Nucleus accumbens (tissue), 56 donors: ENCODE results near the gene MBTD1.
A peak's percentile ranks its signal among the peaks of the same experiment; 100 is the strongest.
"Not testable (repeated sequence)": the region's sequence is repeated elsewhere in the genome, so short reads cannot be mapped to it uniquely, and the experiment has no call there.

Experiments
- DNase-seq, 56 donors: peaks; one replicate each; lab custom pipeline; 2025; lab: John Stamatoyannopoulos, UW

MBTD1 gene

DNA sequence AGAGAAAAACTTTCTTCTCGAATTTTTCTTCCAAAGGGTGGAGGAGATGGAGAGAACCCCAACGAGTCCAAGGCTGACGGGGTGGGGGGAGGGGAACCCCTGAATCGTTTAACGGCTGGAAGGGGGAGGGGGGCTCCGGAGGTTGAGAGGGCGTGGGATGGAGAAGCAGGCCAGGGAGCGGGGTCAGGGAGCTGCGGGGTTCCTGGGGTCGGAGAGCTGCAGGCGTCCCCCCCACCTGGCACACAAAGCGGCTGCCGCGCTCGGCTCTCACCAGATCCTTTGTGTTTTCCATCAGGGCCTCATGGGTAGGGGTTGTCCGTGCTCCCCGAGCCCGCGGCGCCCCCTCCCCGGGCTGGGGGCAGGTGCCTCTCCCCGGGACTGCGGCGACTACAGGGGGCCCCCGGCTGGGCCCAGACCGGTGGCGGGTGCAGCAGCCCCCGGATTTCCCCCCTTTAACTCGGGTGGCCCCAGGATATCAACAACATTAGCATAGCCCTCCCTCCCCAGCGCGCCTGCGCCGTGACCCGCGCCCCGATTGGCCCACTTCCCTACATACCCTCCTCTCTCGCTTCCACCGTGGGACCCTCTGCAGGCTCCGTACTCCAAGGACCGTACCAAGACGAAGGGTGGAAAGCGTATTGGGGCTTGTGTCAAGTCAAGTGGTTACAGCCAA, at the start of gene MBTD1:
MBTD1 (minus strand) TSS at position 486 of the 673 bp plus-strand sequence. CDS start 34,888 bp downstream, outside the sequence.
- DNase-seq: peak; percentile 87 to 100 (median 98)

DNA sequence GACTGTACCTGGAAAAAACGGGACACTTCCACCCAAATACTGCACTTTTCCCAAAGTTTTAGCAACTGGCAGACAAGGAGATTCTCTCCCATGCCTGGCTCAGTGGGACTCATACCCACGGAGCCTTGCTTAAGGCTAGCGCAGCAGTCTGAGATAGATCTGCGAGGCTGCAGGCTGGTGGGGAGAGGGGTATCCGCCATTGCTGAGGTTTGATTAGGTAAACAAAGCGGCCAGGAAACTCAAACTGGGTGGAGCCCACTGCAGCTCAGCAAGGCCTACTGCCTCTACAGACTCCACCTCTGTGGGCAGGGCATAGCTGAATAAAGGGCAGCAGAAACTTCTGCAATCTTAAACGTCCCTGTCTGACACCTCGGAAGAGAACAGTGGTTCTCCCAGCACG, 45.3 kb upstream of the MBTD1 start:
- DNase-seq: no peak

DNA sequence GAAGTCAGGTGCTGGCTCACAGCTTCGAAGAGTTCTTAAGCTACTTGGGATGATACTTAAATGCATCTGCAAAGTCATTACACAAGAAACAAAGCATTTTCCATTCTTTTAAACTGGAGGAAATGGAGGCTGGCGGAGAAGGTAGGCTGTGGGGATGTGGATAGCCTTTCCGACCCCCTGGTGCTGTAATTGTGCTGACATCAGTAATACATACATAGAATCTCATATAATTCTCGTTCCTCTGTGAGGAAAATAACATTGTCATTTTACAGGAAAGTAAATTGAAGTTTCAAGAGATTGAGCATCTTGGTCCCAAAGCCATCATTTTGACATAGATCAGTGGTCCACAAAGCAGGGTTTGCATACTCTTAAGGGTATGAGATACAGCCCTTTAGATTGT, 40.0 kb upstream of the MBTD1 start:
- DNase-seq: no peak

DNA sequence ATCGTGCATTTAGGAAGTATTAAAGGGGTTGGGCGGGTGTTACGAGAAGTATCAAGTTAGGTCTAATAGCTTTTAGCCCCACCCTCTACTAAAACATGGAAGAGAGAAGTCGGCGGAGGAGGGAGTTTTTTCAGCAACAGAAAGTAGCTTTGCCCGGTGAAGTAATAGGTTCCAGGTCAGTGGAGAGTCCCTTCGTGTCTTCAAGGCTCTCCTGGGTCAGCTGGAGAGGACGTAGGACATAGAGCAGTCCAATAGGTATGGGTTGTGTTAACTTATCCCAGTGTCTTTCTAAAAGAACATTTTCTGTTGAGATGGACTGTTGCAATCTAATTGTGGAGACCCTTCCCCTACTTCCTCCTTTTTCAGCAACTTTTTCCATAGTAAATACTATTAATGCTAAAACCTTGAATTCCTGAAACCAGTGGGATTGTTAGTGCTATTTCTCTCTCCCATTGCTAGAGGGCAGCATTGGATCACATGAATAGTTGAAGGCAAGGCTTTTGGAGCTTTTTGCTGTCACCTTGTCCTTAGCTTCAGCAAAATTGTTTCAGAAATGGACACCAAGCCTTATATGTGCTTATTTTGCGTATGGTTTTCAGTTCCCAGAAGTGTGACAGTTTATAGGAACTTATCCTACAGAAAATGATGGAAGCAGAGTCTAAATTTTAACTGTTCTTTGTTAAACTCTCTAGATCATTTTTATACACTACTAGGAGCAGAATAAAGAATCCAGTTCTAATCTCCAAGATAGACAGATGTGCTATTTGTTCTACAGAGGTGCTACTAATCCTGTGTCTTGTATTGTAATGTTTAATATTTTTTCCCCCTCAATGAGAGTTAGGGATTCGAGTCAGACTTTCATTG, 38.9 kb upstream of the MBTD1 start:
- DNase-seq: peak in 4 of 56 donors; percentile 3 to 10 (median 4)

DNA sequence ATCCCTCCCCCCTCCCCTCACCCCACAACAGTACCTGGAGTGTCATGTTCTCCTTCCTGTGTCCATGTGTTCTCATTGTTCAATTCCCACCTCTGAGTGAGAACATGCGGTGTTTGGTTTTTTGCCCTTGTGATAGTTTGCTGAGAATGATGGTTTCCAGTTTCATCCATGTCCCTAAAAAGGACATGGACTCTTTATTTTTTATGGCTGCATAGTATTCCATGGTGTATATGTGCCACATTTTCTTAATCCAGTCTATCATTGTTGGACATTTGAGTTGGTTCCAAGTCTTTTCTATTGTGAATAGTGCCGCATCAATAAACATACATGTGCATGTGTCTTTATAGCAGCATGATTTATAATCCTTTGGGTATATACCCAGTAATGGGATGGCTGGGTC, 34.5 kb upstream of the MBTD1 start:
- DNase-seq: not testable (repeated sequence)

DNA sequence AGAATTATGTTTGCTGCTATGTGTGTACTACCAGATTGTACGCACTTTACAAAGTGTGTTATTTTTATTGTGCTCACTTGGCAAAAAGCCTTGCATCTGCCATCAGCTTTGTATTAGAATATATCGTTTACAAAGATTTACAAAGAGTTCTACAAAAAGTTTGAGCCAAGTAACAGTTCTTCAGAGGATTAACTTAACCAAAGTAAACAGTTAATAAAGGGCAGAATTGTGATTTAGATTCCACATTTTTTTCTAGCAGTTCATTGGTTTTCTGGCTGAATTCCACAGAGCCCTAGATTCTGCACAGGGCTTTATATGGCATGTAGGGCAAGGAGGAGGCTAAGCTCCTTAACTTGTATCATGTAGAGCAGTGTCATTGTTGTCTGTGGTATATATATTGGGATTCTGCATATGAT, 29.9 kb upstream of the MBTD1 start:
- no peak for DNase-seq

DNA sequence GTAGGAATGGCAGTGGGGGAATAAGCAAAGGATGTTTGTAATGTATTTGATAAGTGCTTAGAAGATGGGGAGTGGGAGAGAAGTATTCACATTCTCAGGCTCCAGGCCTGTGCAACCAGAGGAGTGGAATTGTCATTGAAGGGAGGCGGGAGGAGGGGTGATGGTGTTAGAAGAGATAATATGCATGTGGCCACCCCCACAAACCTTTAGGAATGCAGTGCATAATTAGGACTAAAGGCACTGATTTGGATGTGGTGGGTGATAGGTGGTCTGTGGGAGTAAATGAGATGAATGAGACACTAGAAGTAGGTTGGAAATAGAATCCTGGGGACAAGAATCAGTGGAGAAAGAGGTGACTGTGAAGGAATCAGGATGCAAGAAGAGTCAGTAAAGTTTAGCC, 27.6 kb upstream of the MBTD1 start:
- peak in 7 of 56 donors; percentile 1 to 25 (median 9) for DNase-seq

DNA sequence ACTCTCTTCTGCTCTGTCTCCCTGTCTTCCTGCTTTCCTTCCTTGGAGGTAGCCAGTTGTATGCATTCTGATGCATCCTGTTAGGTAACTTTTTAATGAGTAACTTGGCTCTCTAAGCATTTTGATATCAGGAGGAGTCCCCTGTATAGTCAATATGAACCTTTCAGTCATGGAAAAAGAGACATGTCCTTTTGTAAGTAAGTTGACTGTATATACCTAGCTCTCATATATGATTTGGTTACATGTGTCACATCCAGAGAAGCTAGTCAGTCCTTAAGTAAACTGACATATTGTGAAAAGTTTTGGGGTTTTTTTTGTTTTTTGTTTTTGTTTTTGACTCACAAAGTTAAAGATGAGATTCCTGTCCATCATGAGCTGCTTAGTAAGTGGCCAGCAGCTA, 19.3 kb upstream of the MBTD1 start:
- DNase-seq: no peak

DNA sequence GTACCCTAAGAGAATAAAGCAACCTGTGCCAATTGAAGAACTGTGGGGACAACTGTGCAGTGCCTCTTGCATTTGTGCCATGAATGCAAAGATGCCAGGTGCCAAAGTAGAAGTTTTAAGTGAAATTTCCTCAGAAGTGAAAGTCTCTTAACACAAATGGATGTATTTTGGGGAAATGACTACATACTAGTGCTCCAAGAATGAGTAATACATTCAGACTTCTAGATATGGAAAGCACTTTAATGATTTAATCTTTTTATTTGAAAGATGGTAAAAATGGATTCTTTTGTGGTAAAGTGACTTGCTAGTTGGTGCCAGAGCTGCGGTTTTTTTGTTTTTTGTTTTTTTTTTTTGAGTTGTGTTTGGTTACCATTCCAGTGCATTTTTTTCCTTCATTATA, 15.5 kb upstream of the MBTD1 start:
- DNase-seq: no peak

DNA sequence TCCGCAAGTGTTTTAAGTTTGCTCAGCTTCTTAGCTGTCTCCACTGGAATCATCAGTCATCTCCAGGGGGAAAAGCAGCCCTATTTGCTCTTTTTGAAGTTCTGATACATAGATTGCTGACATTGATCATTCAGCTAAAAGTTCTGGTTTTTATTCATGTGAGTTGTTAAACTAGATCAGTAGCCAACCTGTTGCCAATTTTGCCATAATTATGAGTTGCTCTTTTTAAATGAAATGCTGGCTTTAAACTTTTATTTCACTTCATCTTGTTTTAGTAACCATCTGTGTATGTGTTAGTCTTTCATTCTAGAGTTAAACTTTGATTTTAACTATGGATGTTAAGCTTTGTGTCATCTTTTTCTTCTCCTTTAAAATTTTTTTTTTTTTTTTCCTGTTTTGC, 13.0 kb upstream of the MBTD1 start:
- no peak for DNase-seq

DNA sequence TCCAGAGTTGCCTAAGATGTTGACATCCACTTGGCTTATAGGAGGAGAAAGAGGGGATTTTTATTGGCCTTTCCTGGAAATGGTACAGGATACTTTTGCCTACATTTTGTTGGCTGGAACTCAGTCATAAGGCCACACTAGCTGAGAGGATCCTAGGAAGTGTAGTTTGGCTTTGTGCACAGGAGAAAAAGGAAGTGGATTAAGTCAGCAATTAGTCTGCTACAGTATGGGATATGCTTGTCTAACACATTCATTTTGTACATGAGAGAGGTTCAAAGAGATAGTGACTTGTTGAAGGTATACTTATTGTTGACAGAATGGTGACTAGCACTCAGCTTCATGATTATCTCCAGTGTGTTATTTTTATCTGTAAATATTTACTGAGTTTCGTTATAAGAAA, 10.8 kb upstream of the MBTD1 start:
- no peak for DNase-seq

DNA sequence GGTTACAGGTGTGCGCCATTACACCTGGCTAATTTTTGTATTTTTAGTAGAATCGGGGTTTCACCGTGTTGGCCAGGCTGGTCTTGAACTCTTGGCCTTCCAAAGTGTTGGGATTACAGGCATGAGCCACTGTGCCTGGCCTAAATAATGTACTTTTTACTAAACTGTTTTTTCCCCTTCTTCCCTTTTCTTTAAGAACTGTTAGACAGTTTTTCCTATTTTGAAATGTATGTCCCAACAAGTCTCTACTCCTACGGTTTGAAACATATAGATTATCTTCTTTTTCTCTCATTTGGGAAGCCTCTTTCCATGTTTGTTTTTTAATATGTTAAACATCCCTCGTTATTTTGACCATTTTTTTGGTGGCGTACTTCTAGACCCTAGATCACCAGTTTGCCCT, 10.1 kb upstream of the MBTD1 start:
- DNase-seq: no peak

DNA sequence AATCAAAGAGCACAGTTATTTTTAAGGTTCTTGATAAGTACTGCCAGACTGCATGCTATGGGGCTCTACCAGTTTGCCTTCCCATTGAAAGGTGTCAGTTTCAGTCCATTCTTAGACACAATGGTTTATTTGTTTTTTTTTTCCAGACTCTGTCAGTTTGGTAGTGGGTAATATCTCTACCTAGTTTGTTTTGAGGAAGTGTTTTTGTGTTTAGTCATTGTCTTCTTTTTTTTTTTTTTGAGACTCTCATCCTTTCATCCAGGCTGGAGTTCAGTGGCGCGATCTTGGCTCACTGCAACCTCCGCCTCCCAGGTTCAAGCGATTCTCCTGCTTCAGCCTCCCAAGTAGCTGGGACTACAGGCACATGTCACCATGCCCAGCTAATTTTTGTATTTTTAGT, 4.6 kb upstream of the MBTD1 start:
- not testable (repeated sequence) for DNase-seq

DNA sequence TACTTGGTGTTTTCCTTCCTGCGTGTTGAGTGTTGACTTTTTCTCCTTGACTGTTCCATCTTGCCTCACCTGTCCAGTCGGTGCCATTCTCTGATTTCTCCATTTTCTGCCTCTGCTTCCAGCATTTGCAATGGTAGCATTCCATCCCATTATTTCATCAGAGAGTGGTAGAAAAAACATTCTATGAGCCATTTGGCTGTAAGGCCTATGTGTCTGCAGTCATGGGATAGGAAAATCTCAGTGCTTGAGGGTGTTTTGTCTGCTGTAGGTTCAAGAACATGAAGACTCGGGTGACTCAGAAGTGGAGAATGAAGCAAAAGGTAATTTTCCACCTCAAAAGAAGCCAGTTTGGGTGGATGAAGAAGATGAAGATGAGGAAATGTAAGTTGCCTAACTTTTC, 3.2 kb upstream of the MBTD1 start:
- DNase-seq: no peak

DNA sequence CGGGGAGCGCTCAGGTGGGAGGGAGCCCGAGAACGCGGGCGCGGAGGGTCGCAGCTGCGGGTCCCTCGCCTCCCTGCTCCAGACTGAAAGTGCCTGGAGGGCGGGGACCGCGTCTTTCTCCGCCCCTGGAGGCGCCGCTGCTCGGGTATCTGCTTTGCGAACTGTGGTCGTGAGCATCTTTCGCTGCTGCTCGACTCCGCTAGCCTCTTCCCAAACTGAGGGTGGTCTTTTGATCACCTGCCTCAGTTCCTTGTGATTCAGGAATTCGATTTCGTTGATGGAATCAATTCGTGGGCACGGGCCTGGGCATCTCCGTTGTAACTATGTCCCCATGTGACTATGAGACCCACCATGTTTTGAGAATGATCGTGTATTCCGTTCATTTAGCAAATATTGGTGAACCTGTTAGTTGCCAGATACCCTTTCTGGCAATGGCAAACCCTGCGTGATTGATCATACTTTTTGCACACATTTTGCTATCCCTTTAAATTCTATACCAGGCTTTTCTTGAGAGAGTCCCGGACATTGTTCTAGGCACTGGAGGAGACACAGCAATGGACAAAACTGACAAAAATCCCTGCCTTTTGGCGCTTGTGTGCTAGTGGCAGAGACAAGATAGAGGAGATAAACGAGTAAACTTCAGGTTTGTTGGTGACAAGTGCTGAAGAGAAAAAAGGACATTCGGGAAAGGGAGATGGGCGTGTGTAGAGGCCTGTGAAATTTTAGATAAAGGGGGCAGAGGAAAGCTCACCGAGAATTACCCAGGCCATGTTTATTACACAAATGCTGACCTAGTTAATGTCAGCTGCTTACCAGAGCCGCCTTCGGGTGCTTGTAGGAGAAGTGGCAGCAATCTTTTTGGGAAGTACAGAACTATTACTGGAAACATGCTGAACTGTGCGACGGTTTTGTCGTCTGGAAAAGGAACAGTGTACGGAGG, 1.4 kb upstream of the MBTD1 start:
- DNase-seq: peak in 12 of 56 donors; percentile 5 to 63 (median 14)

DNA sequence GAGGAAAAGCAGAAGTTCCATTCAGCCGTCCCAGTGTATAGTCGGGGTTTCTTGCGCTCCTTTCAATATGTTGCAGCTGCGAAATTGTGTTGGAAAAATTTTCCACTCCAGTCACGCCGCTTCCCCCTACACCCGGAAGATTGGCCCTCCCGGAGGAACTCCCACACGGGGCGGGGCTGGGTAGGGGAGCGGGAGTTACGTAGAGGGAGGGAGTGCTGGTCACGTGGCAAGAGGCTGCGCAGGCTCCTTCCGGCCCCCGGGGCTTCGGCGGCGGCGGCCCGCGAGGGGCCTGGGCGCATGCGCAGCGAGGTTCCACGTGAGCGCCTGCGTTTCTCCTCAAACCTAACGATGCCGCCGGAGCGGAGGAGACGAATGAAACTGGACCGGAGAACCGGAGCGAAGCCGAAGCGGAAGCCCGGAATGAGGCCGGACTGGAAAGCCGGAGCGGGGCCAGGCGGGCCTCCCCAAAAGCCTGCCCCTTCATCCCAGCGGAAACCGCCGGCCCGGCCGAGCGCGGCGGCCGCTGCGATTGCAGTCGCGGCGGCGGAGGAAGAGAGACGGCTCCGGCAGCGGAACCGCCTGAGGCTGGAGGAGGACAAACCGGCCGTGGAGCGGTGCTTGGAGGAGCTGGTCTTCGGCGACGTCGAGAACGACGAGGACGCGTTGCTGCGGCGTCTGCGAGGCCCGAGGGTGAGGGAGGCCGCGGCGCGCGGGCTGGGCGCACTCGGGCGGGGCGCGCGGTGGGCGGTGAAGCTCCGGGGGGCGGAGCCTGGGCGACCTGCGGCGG, 581 bp upstream of the MBTD1 start, which contains the start of gene UTP18:
UTP18 (plus strand) TSS at position 310 of the 787 bp plus-strand sequence; CDS start at position 349, 39 bp downstream.
- DNase-seq: peak; percentile 76 to 100 (median 97)

DNA sequence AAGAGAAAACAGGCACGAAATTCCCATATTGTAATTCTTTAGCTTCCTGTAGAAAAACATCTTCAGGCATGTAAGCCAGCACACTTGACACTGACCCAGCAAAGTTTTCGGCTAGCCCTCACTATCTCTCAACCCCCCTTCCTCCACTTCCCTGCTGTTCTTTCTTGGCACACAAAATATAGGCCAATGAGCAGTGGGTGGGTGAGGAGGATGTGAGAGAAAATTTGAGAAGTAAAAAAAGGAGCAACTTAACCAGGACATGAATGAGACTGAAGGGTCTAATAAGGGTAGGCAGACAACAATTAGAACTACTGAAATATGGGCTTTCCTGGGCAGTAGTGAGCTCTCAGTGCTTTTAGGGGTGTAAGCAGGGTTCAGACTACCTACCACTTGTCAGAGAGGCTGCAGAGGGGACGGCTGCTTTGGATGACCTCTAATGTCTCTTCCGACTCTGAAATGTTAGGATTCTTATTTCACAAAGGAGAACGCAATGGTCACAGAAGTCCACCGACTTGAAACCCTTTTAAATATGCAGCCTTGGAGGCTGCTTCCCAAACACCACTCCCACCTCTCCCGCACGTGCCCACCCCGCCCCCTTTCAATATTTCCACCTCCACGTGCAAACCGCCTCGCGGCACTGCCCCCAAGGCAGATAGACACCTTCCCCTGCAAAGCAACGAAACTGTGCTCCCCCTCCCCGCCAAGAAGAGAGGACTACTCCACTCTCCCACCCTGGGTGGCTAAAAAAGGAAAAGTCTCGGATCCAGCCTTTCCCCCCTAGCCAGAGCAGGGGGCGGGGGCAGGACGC, 889 bp downstream of the MBTD1 start:
- DNase-seq: peak in 1 of 56 donors; percentile 1

DNA sequence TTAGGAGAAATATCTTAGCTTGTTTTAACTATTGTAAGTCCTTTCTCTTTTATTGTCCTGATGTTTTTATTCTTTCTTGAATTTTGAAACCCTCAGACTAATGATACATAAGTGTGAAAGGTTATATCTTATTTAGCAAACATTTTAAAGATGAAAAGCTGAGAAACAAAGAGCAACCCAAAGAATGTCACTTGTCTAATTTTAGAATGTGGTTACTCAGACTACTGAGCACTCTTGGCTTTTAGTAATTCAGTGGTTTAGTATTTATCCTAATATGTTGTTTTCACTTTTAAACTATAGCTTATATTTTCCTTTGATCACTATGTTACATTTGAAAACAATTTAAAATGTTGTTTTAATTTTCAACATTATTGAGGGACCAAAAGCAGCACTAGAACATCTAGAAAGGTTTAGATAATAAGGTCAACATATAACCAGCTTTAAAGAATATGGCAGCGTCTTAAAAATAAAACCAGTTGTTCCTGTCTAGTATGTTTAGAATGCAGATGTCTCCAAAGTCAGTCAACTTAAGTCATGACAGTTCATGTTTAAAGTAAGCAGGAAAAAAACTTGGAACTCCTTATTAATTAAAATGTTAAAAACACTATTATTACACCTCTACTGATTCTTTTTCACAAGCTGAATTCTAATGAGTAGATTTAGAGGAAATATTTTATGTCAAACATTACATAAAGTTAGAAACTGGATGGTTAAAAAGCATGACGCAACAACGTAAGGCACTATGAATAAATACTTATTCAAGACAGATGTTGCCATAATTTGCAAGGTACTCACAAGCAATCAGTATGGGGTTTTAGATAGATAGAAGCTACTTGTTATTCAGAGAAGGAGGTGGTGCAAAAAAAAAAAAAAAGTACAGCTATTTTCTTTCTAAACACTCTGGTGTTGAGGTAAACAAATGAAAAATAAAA, 2.4 kb downstream of the MBTD1 start:
- no peak for DNase-seq
